NCI-H510A treated with DMSO at 0.1 percent for 48 hours (cell line): ENCODE results near the gene CYP3A7.
"Not testable (repeated sequence)": the region's sequence is repeated elsewhere in the genome, so short reads cannot be mapped to it uniquely, and the experiment has no call there.

Experiments used
- DNase-seq: peaks from one replicate; lab custom pipeline; 2025; lab: John Stamatoyannopoulos, UW

The CYP3A7 gene

DNA sequence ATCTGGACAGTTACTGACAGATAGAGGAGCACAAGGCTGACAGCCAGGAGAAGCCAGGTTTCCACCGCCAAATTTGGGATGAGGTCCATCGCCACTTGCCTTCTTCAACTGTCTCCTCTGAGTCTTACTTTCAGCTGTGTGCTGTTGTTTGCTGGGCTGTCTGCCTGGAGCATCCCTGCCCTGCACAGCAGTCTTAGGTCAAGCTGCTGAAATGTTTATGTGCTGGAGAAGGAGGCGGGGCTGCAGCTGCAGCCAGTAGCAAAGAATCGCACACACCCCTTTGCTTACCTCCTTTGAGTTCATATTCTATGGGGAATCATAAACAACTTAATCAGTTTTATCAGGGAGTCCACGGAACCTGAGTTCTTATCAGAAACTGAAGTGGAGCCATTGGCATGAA, 35.0 kb downstream of the CYP3A7 start:
- DNase-seq = no peak

DNA sequence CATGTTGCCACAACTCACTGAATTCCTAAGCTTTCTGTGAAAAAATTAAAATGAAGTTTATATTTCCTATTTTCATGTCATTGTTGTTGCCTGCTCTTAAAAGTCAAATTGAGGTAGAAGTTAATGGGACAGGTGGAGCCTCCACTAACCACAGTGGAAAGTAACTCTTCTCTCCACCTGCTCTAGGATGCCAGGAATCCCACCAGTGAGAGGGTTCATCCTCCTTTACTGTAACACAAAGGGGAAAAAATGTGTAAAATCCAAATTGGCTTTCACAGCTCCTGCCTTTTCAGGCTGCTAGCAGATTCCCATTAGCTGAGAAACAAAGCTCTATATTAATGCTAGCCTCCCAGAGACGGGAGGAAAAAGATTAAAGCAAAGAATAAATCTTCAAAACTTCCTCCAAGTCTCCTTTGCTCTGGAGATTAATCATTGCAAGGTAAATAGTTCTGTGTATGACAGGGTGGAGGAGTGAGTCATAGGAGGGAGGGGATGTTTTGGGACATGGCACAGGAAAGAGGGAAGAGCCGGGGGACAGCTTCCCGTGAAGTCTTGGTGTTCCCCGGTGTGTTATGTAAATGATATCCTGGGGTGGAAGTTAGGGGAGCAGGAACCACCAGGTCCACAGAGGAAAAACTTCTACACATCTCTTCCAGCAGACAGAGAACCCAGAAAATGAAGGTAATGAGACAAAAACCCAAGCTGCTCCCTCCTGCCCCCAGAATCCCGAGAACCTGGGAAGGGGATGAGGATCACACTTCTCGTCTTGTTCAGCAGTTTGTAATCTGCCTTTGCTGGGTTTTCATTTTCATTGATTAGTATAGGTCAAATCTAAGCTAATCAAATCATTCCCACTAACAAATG, 35.9 kb downstream of the CYP3A7 start:
- DNase-seq = not testable (repeated sequence)

DNA sequence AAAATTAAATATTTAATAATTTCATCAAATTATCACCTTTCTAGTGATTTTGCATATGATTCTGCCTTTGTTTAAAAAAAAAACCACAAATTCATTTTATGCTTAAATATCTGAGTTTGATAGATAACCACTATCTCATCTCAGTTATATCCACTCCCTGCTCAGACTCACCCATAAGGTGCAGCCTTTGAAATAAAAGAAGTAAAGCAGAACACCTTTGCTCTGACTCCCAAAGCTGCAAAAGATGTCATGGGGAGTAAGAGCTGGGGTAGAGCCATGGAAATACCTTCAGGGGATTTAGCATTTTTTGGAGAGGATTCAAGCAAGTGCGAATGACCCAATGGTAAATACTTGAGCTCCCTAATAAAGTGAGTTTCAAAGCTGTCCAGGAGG, 40.1 kb downstream of the CYP3A7 start:
- no peak for DNase-seq

DNA sequence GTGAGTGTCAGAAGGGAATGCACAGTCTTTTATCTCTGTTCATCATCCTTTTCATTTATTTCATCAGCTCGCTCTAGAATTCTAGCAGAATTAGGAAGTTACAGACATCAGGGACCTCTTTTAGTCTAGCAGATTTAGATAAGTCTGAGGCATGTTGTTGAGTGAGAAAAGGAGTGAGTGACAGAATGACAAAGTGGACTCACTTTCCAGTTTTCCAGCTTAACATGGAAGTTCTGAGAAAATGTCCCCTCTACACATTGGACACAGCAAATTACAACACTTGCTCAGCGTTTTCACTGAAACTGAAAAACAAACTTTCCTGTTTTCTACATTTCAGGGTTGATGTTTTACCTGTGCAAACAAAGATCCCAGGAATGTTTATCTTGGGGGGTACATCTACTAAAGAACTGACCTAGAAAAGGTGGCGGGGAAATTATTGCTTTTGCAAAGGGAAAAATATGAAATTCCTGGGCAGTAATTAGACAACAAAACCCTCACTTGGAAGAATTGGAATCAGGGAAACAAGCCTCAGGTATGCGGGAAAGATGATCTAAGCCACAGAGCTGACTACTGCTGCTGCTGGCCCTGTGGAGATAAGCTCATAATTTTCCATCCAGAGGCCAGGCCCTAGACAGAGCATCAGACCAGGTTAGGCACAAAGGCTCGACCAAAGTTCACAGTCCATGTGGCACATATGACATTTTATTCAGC, 40.6 kb downstream of the CYP3A7 start:
- no peak for DNase-seq

DNA sequence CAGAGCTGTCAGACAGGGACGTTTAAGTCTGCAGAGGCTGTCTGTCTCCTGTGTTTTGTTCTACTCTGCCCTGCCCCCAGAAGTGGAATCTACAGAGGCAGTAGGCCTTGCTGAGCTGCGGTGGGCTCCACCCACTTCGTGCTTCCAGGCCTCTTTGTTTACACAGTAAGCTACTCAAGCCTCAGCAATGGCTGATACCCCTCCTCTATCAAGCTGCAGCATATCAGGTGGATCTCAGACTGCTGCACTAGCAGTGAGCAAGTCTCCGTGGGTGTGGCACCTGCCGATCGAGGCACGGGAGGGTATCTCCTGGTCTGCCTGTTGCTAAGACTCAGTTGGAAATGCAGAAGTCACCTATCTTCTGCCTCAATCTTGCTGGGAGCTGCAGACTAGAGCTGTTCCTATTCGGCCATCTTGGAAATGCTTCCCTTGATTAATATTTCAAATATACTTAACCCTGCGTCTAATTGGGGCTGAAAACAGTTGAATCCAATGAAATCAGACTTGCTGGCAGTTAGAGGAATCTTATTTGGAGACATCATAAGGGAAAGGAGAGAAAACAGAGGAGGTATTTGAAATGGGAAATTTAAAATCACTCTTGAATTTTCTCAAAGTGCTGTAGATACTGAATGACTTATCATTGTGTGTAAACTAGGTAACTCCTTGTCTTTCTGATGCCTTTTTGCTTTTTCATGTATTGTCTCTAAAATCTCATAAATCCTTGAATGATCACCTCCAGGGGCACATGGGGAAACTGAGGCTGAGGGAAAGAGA, 41.4 kb downstream of the CYP3A7 start:
- DNase-seq = peak; percentile 40

DNA sequence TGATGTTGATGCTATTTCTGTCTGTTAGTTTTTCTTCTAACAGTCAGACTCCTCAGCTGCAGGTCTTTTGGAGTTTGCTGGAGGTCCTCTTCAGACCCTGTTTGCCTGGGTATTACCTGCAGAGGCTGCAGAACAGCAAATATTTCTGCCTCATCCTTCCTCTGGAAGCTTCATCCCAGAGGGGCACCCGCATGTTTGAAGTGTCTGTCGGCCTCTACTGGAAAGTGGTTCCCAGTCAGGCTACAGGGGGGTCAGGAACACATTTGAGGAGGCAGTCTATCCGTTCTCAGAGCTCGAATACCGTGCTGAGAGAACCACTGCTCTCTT, 41.9 kb downstream of the CYP3A7 start:
- DNase-seq = no peak

DNA sequence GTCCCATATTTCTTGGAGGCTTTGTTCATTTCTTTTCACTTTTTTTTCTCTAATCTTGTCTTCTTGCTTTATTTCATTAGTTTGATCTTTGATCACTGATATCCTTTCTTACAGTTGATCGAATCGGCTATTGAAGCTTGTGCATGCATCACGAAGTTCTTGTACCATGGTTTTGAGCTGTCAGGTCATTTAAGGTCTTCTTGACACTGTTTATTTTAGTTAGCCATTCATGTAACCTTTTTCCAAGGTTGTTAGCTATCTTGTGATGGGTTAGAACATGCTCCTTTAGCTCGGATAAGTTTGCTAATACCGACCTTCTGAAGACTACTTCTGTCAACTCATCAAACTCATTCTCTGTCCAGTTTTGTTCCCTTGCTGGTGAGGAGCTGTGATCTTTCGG, 42.4 kb downstream of the CYP3A7 start:
- not testable (repeated sequence) for DNase-seq

DNA sequence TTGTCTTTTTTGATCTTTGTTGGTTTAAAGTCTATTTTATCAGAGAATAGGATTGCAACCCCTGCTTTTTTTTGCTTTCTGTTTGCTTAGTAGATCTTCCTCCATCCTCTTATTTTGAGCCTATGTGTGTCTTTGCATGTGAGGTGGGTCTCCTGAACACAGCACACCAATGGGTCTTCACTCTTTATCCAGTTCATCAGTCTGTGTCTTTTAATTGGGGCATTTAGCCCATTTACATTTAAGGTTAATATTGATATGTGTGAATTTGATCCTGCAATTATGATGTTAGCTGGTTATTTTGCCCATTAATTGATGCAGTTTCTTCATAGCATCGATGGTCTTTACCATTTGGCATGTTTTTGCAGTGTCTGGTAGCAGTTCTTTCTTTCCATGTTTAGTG, 43.3 kb downstream of the CYP3A7 start:
- DNase-seq = not testable (repeated sequence)

DNA sequence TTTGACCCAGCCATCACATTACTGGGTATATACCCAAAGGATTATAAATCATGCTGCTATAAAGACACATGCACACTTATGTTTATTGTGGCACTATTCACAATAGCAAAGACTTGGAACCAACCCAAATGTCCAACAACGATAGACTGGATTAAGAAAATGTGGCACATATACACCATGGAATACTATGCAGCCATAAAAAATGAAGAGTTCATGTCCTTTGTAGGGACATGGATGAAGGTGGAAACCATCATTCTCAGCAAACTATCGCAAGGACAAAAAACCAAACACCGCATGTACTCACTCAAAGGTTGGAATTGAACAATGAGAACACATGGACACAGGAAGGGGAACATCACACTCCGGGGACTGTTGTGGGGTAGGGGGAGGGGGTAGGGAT, 44.1 kb downstream of the CYP3A7 start:
- not testable (repeated sequence) for DNase-seq

DNA sequence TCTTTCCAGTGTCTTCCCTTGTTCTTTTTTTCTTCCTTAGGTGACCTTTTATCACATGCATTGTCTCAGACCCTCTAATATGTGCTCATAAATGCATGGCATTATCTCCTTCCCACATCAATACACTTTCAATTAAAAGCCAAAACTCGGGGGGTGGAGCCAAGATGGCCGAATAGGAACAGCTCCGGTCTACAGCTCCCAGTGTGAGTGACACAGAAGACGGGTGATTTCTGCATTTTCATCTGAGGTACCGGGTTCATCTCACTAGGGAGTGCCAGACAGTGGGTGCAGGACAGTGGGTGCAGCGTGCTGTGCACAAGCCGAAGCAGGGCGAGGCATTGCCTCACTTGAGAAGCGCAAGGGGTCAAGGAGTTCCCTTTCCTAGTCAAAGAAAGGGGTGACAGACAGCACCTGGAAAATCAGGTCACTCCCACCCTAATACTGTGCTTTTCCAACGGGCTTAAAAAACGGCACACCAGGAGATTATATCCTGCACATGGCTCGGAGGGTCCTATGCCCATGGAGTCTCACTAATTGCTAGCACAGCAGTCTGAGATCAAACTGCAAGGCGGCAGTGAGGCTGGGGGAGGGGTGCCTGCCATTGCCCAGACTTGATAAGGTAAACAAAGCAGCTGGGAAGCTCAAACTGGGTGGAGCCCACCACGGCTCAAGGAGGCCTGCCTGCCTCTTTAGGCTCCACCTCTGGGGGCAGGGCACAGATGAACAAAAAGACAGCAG, 49.0 kb downstream of the CYP3A7 start:
- DNase-seq = not testable (repeated sequence)

DNA sequence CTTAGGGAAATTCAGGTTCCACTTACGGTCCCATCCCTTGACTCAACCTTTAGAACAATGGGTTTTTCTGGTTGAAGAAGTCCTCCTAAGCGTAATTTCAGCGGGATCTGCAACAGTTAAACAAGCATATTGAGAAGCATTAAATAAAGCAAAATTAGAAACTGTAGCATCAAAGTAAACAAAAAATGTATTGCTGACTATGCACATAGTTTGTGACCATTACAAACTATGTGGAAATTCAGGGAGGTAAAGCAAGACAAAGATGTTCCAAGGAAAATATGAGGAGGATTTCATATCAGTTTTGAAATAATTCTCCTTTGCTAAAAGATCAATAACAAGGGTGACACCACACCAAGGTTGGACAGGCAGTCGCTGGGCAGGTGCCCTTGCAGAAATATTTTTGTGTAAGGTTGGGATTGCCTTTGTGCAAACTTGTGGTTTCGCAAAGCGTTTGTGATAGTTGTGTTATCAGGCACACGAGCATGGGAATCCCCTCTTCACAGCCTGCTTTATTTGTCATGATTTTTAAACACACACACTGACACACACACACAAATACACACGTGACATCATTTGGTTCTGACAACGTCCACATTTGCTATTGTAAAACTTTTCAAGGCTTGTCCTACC, 49.8 kb downstream of the CYP3A7 start:
- no peak for DNase-seq

DNA sequence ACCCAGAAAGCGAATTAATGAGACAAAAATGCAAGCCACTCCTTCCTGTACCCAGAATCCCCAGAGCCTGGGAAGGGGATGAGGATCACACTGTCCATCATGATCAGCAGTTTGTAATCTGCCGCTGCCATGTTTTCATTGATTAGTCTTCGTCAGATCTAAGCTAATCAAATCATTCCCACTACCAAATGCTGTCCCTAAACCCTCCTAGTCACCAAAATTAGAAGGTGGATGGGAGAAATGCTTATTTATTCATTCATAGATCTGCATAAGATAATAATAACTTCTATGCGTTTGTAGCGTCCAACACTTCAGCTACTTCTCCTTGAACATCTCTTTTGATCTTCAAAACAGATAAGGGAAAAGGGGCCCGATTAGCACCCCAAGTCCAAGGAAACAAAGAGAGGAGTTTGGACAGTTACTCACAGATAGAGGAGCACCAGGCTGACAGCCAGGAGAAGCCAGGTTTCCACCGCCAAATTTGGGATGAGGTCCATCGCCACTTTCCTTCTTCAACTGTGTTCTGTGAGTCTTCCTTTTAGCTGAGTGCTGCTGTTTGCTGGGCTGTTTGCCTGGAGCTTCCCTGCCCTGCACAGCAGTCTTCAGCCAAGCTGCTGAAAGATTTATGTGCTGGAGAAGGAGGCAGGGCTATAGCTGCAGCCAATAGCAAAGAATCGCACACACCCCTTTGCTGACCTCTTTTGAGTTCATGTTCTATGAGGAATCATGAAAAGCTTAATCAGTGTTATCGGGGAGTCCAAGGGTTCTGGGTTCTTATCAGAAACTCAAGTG, 55.4 kb downstream of the CYP3A7 start, which contains the start of gene CYP3A5:
TSS of gene CYP3A5 (minus strand) at position 597 of the 792 bp plus-strand sequence. CDS start at position 497, 100 bp downstream.
- no peak for DNase-seq

DNA sequence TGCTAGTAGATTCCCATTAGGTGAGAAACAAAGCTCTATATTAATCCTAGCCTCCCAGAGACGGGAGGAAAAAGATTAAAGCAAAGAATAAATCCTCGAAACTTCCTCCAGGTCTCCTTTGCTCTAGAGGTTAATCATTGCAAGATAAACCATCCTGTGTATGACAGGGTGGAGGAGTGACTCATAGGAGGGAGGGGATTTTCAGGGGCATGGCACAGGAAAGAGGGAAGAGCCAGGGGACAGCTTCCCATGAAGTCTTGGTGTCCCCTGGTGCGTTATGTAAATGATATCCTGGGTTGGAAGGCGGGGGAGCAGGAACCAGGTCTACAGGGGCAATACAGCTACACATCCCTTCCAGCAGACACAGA, 56.0 kb downstream of the CYP3A7 start:
- no peak for DNase-seq

DNA sequence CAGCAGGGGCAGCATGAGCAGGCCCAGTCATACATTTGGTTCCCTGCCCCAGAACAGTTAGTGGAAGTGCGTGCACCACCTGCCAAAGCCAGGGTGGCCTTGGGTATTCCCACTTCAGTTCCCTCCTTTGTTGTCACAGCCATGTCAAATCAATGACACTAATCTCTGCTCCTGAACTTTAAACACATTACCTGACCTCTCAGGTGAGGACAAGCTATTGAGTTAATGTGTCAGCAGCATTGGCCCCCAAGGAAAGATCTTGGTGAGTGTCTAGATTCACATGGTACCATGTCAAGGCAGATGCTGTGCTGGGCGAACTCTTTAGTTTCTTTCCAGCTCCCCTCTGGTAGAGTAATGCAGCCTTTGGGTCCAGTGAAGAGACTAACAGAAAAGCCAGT, 57.3 kb downstream of the CYP3A7 start:
- DNase-seq = no peak

DNA sequence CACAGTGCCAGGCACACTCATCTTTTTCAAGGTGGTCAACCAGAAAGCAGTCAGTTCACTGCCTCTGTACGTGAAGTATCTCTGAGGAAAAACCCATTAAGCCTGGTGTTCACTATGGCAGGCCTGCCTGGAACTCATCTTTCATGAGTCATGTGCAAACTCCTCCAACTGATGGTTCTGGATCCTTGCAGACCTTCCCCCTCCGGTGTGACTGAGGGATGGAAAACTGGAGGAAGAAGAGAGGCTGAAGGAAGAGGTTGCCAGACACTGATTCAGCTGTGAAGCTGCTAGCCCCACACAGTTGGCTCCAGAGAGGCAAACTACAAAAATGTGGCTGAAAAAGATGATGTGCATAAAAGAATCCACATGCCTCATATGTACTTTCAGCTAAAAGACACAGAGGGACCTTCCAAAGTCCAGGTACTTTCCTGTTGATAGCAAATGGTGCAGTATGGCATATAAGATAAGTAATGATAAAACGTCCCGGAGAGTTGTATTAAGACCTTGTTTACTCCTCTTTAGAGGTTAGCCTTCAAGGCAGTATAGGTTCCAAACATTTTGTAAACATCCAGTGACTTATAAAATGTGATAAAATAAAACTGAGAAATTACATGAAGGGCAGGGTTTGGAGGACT, 57.9 kb downstream of the CYP3A7 start:
- DNase-seq = no peak

DNA sequence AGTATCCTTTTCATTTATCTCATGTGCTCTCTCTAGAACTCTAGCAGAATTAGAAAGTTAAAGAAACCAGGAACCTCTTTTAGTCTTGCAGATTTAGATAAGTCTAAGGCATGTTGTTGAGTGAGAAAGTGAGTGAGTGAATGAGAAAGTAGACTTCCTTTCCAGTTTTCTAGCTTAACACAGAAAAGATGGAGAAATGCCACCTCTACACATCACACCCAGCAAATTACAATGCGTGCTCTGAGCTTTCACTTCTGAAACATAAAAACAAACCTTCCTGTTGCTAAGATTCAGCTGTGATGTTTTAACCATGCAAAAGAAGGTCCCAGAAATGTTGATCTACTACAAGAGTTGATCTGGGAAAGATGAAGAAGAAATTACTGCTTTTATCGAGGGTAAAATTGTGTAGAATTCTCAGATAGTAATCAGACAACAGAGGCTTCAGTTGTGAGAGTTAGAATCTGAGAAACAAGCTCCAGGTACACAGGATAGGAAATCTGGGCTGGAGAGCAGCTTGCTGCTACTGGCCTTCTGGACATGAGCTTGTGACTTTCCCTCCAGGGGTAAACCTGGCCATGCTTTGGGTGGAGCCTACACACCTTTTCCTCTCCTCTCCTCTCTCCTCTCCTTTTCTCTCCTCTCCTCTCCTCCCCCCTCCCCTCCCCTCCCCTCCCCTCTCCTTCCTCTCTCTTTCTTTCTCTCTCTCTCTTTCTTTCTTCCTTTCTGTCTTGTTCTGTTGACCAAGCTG, 59.8 kb downstream of the CYP3A7 start:
- no peak for DNase-seq

DNA sequence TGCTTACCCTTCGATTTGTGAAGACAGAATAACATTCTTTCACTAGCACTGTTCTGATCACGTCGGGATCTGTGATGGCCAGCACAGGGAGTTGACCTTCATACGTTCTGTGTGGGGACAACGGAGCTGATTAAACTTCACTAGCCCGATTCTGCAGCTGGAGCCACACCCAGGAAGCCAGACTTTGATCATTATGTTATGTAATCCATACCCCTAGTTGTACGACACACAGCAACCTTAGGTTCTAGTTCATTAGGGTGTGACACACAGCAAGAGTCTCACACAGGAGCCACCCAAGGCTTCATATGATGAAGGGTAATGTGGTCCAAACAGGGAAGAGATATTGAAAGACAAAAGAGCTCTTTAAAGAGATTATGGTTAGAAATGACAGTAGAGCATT, 62.4 kb downstream of the CYP3A7 start:
- DNase-seq = no peak

DNA sequence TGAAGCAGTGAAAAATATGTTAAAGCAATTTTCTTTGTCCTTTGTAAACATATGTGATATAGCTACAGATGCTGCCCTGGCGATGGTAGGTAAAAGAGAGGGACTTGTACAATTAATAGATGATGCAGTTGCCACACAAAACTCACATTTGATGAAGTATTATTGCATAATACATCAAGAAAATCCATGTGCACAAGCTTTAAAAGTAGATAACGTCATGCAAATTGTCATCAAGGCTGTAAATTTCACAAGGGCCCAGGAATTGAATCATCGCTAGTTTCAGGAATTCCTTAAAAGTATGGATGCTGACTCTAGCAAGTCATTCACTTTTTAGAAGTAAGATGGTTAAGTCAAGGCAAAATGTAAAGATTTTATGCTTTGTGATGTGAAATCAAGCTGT, 65.2 kb downstream of the CYP3A7 start:
- no peak for DNase-seq

DNA sequence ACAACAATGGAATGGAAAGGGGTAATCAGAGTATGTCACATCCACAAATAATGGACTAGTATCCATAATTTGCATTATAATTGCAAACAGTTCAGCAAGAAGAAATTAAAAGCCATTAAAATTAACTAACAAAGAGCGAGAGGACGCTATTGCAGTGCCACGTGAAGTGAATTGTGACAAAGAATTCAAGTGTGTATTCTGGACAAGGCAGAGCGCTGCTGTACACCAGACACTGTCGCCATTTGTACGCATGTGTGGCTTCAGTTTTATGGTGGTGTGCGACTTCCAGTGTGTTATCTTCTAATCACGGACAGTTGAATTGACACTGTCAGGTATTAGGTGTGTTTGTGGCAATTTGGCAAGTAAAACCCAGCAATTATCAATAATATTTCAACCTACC, 66.5 kb downstream of the CYP3A7 start:
- no peak for DNase-seq

DNA sequence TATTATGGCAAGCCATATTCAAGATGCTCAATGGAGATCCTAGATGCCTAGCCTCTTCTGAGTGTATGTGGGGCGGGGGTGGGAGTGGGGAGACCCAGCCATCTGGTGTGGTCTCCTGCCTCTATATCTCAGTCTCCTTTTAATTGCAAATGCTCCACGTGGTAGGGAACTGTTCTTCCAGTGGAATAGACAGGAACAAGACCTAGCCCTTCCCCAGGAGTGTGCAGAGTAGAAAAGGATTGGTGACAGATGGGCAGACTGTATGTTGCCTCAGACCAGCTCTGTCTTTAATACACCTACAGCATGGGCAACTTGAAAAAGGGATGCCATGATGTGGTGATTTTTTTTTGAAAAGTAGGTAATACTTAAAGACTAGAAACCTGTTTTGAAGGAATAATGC, 67.8 kb downstream of the CYP3A7 start:
- no peak for DNase-seq
